ENCODE measurements around the gene SARDH. TPM values are rescaled to one million over a fixed set of nuclear protein-coding genes. Genes with fewer than 3 reads are reported as not detected.
"Not testable (repeated sequence)": the region's sequence is repeated elsewhere in the genome, so short reads cannot be mapped to it uniquely, and the experiment has no call there.

The SARDH gene
- total RNA-seq, 4 donors from 2014 or later = 0.26 to 0.57 TPM; not detected in 2

- Histone ChIP-seq H3K4me1 (no peaks in the 10 kb centered on the region), H3K36me3 (no peaks in the 10 kb centered on the region), H3K27me3 (peaks cover 0 to 59% (median 0%) of the 10 kb centered on the region in 4 donors), H3K27ac (no peak overlapping the region), H3K9me3 (no peaks in the 10 kb centered on the region), H3K4me3 (no peak overlapping the region)
- WGBS, 2 donors = 69 to 73% methylated on average over 9 of the region's 9 CpGs
- intact Hi-C loops (cut with DNase I) = no loop called here
- TF ChIP-seq CTCF (IDR thresholded peaks at IDR 0.05) (no peak), POLR2A (IDR thresholded peaks at IDR 0.05) (no peak)
- no peak for DNase-seq
Observed at GRCh38 chr9:133752739-133753446, 14.7 kb upstream of the SARDH start.

GRCh38 chr9:133750982-133751649 lies 13.0 kb upstream of the SARDH start:
- DNase-seq = no peak
- WGBS, 2 donors = 20 to 54% methylated on average over 1 to 4 of the region's 9 CpGs

GRCh38 chr9:133747309-133747708 lies 9.2 kb upstream of the SARDH start:
- no peak for DNase-seq
- Histone ChIP-seq H3K4me3 (no peak overlapping the region), H3K27ac (no peak overlapping the region), H3K36me3 (no peaks in the 10 kb centered on the region), H3K27me3 (peaks cover 0 to 56% (median 0%) of the 10 kb centered on the region in 4 donors), H3K9me3 (no peaks in the 10 kb centered on the region), H3K4me1 (no peaks in the 10 kb centered on the region)
- intact Hi-C loops (cut with DNase I) = no loop called here
- TF ChIP-seq CTCF (IDR thresholded peaks at IDR 0.05) = no peak

More at GRCh38 chr9:133750982-133751649, 13.0 kb upstream of the SARDH start:
- no peak for TF ChIP-seq POLR2A (IDR thresholded peaks at IDR 0.05)
- no peak for TF ChIP-seq CTCF (IDR thresholded peaks at IDR 0.05)
- H3K4me3 ChIP-seq = no peak overlapping the region
- intact Hi-C loops (cut with DNase I) = no loop called here
- no peaks in the 10 kb centered on the region for H3K4me1 ChIP-seq
- no peaks in the 10 kb centered on the region for H3K36me3 ChIP-seq
- H3K27ac ChIP-seq = no peak overlapping the region
- H3K9me3 ChIP-seq = no peaks in the 10 kb centered on the region
- peaks cover 0 to 72% (median 0%) of the 10 kb centered on the region in 4 donors for H3K27me3 ChIP-seq

GRCh38 chr9:133744528-133744927 lies 6.4 kb upstream of the SARDH start:
- intact Hi-C loops (cut with DNase I); DNase-seq; H3K4me1 ChIP-seq; H3K4me3 ChIP-seq; H3K27ac ChIP-seq; H3K9me3 ChIP-seq; H3K36me3 ChIP-seq: not testable (repeated sequence)
- peaks cover 0 to 37% (median 0%) of the 10 kb centered on the region in 4 donors for H3K27me3 ChIP-seq
- WGBS, 2 donors = 82% methylated on average over 6 of the region's 31 CpGs; no CpG with 5 or more reads in 1 of the 2 donors

GRCh38 chr9:133742849-133743444 lies 4.8 kb upstream of the SARDH start:
- H3K4me3 ChIP-seq = no peak overlapping the region
- H3K9me3 ChIP-seq = no peaks in the 10 kb centered on the region
- 22 to 23% methylated on average over 2 to 4 of the region's 8 CpGs for WGBS, 2 donors
- intact Hi-C loops (cut with DNase I) = no loop called here
- H3K4me1 ChIP-seq = peaks cover 6 to 9% (median 7%) of the 10 kb centered on the region in 3 donors
- H3K27me3 ChIP-seq = peaks cover 0 to 27% (median 0%) of the 10 kb centered on the region in 4 donors
- no peak overlapping the region for H3K27ac ChIP-seq
- TF ChIP-seq POLR2A (IDR thresholded peaks at IDR 0.05) = no peak
- peak; percentile 86 to 99 (median 88) for TF ChIP-seq CTCF (IDR thresholded peaks at IDR 0.05)
- no peaks in the 10 kb centered on the region for H3K36me3 ChIP-seq
- no peak for DNase-seq

Measured in esophagus squamous epithelium (tissue), 5 donors.